GM12872 (cell line): ENCODE data around the gene FN3K.

Source experiments
- TF ChIP-seq, protein P1 (sequence below): IDR thresholded peaks from 3 replicates; pipeline ENCODE4 v1.5.1; 2011; ENCODE audit warnings: low read depth, mild to moderate bottlenecking, low read length, moderate library complexity; ENCODE audit not compliant: insufficient read depth

Gene FN3K

DNA sequence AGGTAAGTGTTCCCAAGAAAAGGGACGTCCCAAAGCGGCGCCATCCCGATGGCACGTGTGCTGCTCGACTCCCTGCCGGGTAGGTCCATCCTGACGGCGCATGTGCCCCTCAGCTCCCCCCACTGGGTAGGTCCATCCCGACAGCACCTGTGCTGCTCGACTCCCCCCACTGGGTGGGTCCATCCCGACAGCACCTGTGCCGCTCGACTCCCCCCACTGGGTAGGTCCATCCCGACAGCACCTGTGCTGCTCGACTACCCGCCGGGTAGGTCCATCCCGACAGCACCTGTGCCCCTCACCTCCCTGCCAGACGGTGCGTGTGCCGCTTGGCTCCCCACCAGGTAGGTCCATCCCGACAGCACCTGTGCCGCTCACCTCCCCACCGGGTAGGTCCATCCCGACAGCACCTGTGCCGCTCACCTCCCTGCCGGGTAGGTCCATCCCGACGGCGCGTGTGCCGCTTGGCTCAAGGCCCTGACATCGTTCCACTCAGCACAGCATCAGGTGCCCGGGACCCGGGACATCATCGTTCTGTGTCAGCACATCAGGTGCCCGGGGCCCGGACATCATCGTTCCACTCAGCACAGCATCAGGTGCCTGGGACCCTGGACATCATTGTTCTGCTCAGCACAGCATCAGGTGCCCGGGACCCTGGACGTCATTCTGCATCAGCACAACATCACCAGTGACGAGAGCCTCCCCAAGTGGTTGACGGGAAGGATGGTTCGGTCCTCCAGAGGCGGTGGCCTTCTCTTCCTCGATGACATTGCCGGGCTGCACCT lies 5.7 kb upstream of the FN3K start:
- TF ChIP-seq, protein P1, sequence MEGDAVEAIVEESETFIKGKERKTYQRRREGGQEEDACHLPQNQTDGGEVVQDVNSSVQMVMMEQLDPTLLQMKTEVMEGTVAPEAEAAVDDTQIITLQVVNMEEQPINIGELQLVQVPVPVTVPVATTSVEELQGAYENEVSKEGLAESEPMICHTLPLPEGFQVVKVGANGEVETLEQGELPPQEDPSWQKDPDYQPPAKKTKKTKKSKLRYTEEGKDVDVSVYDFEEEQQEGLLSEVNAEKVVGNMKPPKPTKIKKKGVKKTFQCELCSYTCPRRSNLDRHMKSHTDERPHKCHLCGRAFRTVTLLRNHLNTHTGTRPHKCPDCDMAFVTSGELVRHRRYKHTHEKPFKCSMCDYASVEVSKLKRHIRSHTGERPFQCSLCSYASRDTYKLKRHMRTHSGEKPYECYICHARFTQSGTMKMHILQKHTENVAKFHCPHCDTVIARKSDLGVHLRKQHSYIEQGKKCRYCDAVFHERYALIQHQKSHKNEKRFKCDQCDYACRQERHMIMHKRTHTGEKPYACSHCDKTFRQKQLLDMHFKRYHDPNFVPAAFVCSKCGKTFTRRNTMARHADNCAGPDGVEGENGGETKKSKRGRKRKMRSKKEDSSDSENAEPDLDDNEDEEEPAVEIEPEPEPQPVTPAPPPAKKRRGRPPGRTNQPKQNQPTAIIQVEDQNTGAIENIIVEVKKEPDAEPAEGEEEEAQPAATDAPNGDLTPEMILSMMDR: no peak

DNA sequence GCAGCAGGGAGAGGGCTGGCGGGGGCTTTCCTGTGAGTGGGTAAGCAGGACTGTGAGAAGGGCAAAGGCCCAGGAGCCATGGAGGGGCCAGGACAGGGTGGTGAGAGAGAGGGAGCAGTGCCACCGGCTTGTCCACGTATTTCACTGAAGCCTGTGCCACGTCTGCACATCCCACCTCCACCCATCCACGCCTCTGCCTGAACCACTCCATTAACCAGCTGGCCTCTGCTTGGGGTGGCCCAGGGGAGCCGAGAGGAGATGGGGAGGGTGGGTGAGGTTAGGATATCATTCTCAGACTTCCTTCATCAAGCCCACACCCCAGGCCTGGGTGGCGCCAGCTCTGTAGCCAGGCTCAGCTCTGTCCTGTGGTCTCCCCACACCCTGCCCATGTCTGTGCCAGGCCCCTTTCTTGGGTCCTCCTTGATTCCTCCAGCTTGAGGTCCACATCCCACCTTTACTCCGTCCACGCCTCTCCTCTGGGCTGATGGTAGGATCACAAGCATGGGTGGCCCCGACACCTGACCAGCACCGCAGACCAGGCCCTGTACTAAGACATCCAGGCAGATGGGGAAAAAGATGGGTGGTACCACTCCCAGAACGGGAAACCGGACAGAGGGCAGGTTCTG lies 3.2 kb upstream of the FN3K start:
- TF ChIP-seq, protein P1: no peak

DNA sequence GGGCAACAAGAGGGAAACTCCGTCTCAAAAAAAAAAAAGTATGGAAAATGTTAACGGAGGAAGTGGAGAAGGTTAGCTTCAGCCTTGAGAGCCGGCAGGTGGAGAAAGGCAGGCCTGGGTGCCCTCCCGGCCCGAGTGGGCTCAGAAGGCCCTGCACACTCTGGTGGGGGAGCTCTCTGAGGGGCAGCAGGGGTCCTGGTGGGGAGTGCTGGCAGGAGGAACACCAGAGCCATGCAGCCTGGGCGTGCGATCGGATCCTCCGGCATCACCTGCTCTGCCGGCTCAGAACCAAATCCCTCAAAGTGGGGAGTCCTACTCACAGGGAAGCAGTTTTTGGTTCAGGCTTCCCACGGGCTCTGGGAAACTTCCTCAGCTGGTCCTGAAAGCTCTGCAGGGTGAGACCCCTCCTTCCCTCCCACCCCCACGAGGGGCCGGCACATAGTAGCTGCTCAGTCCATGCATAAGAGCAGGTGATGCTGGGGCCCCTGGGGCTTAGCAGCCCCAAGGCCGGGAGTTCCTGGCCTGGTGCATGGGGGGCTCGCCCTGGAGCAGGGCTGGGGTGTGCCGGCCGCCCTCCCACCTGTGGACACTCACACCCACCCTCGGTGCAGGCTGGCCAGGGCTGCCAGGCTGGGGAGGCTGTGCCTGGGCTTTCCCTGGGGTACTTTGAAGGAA lies 1.2 kb downstream of the FN3K start:
- TF ChIP-seq, protein P1: no peak

DNA sequence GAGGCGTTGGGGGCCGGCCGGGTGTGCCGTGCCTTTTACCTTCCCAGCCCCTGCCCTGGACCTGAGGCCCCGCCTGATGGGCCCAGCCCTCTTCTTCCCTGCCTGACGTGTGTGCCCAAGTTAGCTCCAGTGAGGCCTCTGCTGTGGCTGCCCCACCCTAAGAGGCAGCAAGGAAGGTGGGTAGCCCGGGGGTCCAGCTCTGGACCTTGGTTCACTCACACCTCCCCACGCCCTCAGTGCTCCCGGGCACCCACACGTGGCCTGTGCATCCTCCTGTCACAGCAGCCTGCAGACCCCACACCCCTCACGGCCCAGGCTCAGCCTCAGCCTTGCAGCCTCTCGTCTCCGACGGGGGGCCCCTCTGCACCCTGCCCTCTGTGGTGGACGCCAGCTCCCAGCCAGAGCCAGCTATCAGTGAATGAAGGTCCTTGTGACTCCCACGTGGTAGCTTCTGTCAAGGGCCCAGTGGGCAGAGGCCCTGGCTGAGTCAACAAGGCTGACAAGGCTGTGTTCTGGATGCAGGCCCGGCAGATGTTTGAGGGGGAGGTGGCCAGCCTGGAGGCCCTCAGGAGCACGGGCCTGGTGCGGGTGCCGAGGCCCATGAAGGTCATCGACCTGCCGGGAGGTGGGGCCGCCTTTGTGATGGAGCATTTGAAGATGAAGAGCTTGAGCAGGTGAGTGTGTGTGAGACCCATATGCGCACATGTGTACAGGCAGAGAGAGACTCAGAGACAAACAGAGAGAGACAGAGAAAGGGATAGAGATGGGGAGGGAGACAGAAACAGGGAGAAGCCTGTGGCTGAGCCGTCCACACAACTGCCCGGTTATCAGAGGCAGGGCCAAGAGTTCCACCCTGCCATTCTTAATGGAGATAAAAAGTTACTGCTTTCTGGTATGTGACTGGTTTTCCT lies 2.8 kb downstream of the FN3K start:
- TF ChIP-seq, protein P1: no peak

DNA sequence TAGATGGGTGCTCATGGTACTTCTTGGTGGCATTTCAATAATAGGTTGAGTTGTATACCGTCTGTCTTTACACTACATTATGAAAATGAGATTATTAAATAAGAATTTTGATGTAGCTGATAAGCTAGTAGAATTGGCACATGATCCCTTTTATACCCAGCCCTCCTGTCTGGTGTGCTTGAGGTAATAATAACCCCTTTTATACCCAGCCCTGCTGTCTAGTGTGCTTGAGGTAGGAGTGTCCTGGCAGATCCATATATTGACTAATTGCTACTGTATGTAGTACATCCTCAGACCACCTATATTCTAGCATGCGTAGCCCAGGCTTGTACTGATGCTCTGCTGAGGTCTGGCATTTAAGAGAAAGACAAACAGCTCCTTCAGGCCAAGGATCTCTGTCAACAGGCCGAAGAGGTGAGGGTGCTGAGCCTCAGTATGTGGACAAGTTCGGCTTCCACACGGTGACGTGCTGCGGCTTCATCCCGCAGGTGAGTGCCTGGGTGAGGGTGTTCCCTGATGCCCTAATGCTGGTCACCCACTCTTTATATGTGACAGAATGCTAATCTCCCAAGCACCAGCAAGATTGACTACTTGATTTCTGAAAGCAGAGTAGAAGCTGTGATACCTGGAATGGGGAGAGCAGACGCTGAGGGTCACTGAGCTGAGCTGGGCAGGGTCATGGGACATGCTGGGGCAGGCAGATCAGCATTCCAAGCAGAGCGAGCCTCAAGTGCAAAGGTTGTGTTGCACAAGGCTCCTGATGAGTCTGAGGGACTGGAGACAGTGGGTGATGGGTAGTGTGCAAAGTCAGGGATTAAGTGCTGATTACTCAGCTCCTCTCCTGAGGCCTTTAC lies 5.7 kb downstream of the FN3K start:
- TF ChIP-seq, protein P1: no peak

DNA sequence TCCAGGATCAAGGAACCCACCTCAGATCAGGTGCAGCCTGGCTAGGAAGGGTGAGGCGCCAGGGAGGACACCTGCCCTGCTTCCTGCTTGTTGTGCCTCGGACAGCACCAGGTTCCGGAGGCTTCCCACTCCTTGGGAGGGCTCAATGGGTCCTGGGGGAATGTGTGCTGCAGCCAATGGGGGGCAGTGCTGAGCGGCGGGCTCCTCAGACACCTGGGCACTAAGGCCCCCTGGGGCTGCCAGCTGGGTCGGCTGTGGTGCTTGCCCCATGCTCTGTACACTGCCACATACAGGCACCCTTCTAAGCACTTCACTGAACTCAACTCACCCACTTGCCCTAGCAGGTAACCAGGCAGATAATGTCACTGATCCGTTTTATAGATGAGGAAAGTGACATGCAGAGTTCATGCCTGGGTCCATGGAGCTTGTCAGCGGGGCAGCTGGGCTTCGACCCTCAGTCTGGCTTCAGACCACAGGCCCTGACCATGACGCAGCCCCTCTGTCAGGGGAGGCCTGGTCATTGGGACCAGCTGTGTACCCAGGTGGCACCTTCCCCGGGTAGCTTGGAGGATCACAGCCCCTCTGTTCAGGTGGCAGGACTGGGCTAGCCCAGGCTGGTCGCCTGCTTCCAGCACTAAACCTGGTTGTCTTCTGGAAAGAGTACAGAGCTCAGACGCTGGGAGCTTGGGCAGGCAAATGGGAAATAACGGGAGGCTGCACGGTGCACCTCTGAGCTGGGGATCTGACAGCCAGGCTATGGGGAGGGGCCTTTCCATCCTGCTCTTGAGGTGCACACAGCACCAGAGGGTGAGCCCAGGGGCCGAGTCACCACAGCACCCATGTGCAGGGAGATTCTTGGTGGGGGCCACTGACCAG lies 8.2 kb downstream of the FN3K start:
- TF ChIP-seq, protein P1: 0 out of 3 replicates have a peak, but pooled peaks have one; percentile 17
